A549 (cell line): ENCODE results near the gene KIRREL1. TPM values are rescaled to one million over a fixed set of nuclear protein-coding genes. Genes with fewer than 3 reads are reported as not detected.

Experiments used
- ATAC-seq, 2 experiments: fragments of 200-7000 bp in 1 of 2; fragments of >200 bp in 1 of 2; cut with Nextera tagmentation in 1 of 2; cut with Tn5 transposase in 1 of 2; 3 replicates each; pipeline versions ENCODE4 v1.8.0 to v1.9.1; 2018 to 2020; ENCODE audit warnings: mild to moderate bottlenecking in 1 of 2, moderate library complexity in 1 of 2
- CTCF ChIA-PET: fragments of 300-600 bp; sonication (Branson Sonifier 250); formaldehyde crosslinking; extraction: SDS; loops from one replicate; lab custom pipeline; 2021; ENCODE audit warnings: antibody characterized with exemption, inconsistent platforms; lab: Yijun Ruan, JAX
- POLR2A ChIA-PET: fragments of 350-600 bp; formaldehyde crosslinking; extraction: SDS; loops from one replicate; lab custom pipeline; 2021; ENCODE audit warnings: antibody characterized with exemption, inconsistent platforms; lab: Yijun Ruan, JAX
- DNase-seq, 2 experiments: peaks; one replicate each; pipeline versions ENCODE4 v3.0.0 to v3.0.0-alpha.2; 2011 to 2016; ENCODE audit warnings: low read depth in 1 of 2, low spot score in 1 of 2
- FAIRE-seq: peaks from 2 replicates; lab custom pipeline; 2011; peaks lifted over from hg19 to GRCh38; lab: Jason Lieb, UNC
- H3K27ac ChIP-seq, 2 experiments: fragments of >200 bp; sonication (Bioruptor Twin); formaldehyde crosslinking; 3 replicates each; pipeline ENCODE4 v1.5.1; 2016 to 2017
- H3K4me1 ChIP-seq: fragments of >200 bp; sonication (Bioruptor Twin); formaldehyde crosslinking; 3 replicates; pipeline ENCODE4 v1.6.1; 2016
- H3K4me2 ChIP-seq: fragments of >200 bp; sonication (Bioruptor Twin); formaldehyde crosslinking; 3 replicates; pipeline ENCODE4 v1.6.1; 2016
- H3K4me3 ChIP-seq: fragments of >200 bp; sonication (Bioruptor Twin); formaldehyde crosslinking; 3 replicates; pipeline ENCODE4 v1.5.1; 2016
- H3K9me3 ChIP-seq: fragments of >200 bp; sonication (Bioruptor Twin); formaldehyde crosslinking; 3 replicates; pipeline ENCODE4 v1.6.1; 2016
- CHD2 ChIP-seq: fragments of 150-350 bp; IDR thresholded peaks from 2 replicates; pipeline ENCODE4 v1.6.1; 2014; ENCODE audit warnings: low read length; ENCODE audit not compliant: partially characterized antibody
- E2F6 ChIP-seq: IDR thresholded peaks from 2 replicates; pipeline ENCODE4 v1.6.1; 2012; ENCODE audit warnings: low read depth, borderline replicate concordance
- EHF ChIP-seq: fragments of 250-450 bp; sonication (Bioruptor Pico); IDR thresholded peaks from 2 replicates; pipeline ENCODE4 v1.5.0; 2020; ENCODE audit warnings: mild to moderate bottlenecking
- EHMT2 ChIP-seq: fragments of 200-600 bp; sonication (generic); IDR thresholded peaks from 2 replicates; pipeline ENCODE4 v1.6.1; 2016; ENCODE audit warnings: antibody characterized with exemption, low read depth, mild to moderate bottlenecking, moderate library complexity
- ESRRA ChIP-seq: fragments of 150-350 bp; IDR thresholded peaks from 2 replicates; pipeline ENCODE4 v1.6.1; 2014; ENCODE audit warnings: mild to moderate bottlenecking, low read length, borderline replicate concordance
- FOSB ChIP-seq: fragments of 250-450 bp; sonication (Bioruptor Pico); IDR thresholded peaks from 2 replicates; pipeline ENCODE4 v1.5.0; 2020; ENCODE audit warnings: mild to moderate bottlenecking, moderate library complexity
- FOXS1 ChIP-seq: fragments of 250-450 bp; sonication (Bioruptor Pico); IDR thresholded peaks from 2 replicates; pipeline ENCODE4 v1.5.0; 2020; ENCODE audit warnings: mild to moderate bottlenecking, moderate library complexity
- HDAC2 ChIP-seq: fragments of 200-600 bp; sonication (generic); IDR thresholded peaks from 2 replicates; pipeline ENCODE4 v1.6.1; 2016
- HES2 ChIP-seq: fragments of >200 bp; sonication (Bioruptor Twin); formaldehyde crosslinking; IDR thresholded peaks from 2 replicates; pipeline ENCODE4 v1.6.1; 2016
- HMGXB4 ChIP-seq: fragments of 250-450 bp; sonication (Bioruptor Pico); IDR thresholded peaks from 2 replicates; pipeline ENCODE4 v1.5.0; 2021; ENCODE audit warnings: mild to moderate bottlenecking, moderate library complexity, borderline replicate concordance
- JUN ChIP-seq, 2 experiments: fragments of >200 bp; sonication (Bioruptor Twin); formaldehyde crosslinking; IDR thresholded peaks; 2 replicates in 1 of 2; 3 replicates in 1 of 2; pipeline ENCODE4 v1.6.1; 2016 to 2017
- JUNB ChIP-seq: fragments of >200 bp; sonication (Bioruptor Twin); formaldehyde crosslinking; IDR thresholded peaks from 2 replicates; pipeline ENCODE4 v1.6.1; 2016
- KDM1A ChIP-seq: fragments of 200-600 bp; sonication (generic); IDR thresholded peaks from 2 replicates; pipeline ENCODE4 v1.6.1; 2016; ENCODE audit warnings: low read depth, mild to moderate bottlenecking
- MAZ ChIP-seq: fragments of 150-350 bp; IDR thresholded peaks from 2 replicates; pipeline ENCODE4 v1.6.1; 2014; ENCODE audit warnings: antibody characterized with exemption, low read depth, low read length, borderline replicate concordance
- MYC ChIP-seq: IDR thresholded peaks from 2 replicates; pipeline ENCODE4 v1.6.1; 2012; ENCODE audit warnings: mild to moderate bottlenecking, inconsistent platforms, low read length, improper control_type of control experiment, borderline replicate concordance
- NR3C1 ChIP-seq: fragments of >200 bp; sonication (Bioruptor Twin); formaldehyde crosslinking; IDR thresholded peaks from 3 replicates; pipeline ENCODE4 v1.6.1; 2017
- POLR2A ChIP-seq: IDR thresholded peaks from 2 replicates; pipeline ENCODE4 v1.6.1; 2012; ENCODE audit warnings: mild to moderate bottlenecking, low read length
- RARB ChIP-seq: fragments of 250-450 bp; sonication (Bioruptor Pico); IDR thresholded peaks from 2 replicates; pipeline ENCODE4 v1.8.0; 2021; ENCODE audit warnings: mild to moderate bottlenecking, moderate library complexity
- RCOR1 ChIP-seq: fragments of 150-350 bp; IDR thresholded peaks from 2 replicates; pipeline ENCODE4 v1.6.1; 2014; ENCODE audit warnings: antibody characterized with exemption, low read length, low read depth
- SMC3 ChIP-seq: fragments of >200 bp; sonication (Bioruptor Twin); formaldehyde crosslinking; IDR thresholded peaks from 3 replicates; pipeline ENCODE4 v1.6.1; 2018; ENCODE audit warnings: inconsistent platforms
- SREBF2 ChIP-seq: fragments of 450-650 bp; IDR thresholded peaks from 2 replicates; pipeline ENCODE4 v1.6.1; 2014; ENCODE audit warnings: mild to moderate bottlenecking, moderate library complexity
- TFCP2L1 ChIP-seq: fragments of 250-450 bp; sonication (Bioruptor Pico); IDR thresholded peaks from 2 replicates; pipeline ENCODE4 v1.5.0; 2021; ENCODE audit warnings: mild to moderate bottlenecking
- ZC3H11A ChIP-seq: fragments of 450-650 bp; IDR thresholded peaks from 2 replicates; pipeline ENCODE4 v1.6.1; 2014; ENCODE audit warnings: antibody characterized with exemption, mild to moderate bottlenecking
- ZFP36 ChIP-seq: fragments of 450-650 bp; IDR thresholded peaks from 2 replicates; pipeline ENCODE4 v1.6.1; 2014; ENCODE audit warnings: borderline replicate concordance; ENCODE audit not compliant: partially characterized antibody
- WGBS: methylation state at CpG from one replicate; pipeline ENCODE4 v1.1.6; 2017; ENCODE audit errors: missing lambda C conversion rate; 5-methylcytosine and 5-hydroxymethylcytosine counted together
- polyA plus RNA-seq, 4 experiments: library from polyadenylated mRNA; depleted of rRNA in 3 of 4; stranded (reverse); fragments of >200 nt; fragmentation: RNase III in 1 of 4; extraction: RNeasy Plus Mini Kit Qiagen cat#74134 plus additional on column Dnase treatment in 1 of 4; gene quantifications; 2 replicates in 3 of 4; 3 replicates in 1 of 4; pipeline ENCODE4 v1.2.3, GENCODE V29; 2011 to 2017

KIRREL1 gene
- polyA plus RNA-seq, 2 of the 4 experiments (the other 2 are of a cell fraction): 18.7 to 41.3 TPM

- H3K27ac ChIP-seq: no peak overlapping the region
- H3K4me2 ChIP-seq: no peak overlapping the region
- H3K9me3 ChIP-seq: no peaks in the 10 kb centered on the region
- H3K4me3 ChIP-seq: no peak overlapping the region
- no peak for ATAC-seq
- no peak for DNase-seq
- CTCF ChIA-PET: interaction anchor here (0.7 to 42.7 kb wide), 8 partner anchors 10 to 131 kb away, joined by 3 to 2212 read pairs (median 41); partner anchors contain the start of gene KIRREL1
- POLR2A ChIA-PET: no interaction called here
- H3K4me1 ChIP-seq: no peaks in the 10 kb centered on the region
- TF ChIP-seq EHMT2 (no peak), NR3C1 (no peak), TFCP2L1 (CRISPR knock-in tag) (no peak), E2F6 (no peak), RARB (CRISPR knock-in tag) (no peak), HMGXB4 (CRISPR knock-in tag) (no peak), FOXS1 (CRISPR knock-in tag) (no peak), KDM1A (no peak), ZC3H11A (no peak), MAZ (no peak), ESRRA (no peak)
- WGBS: 46% methylated on average over 2 of the region's 2 CpGs
- FAIRE-seq: no peak
Measured at GRCh38 chr1:157982136-157982535, 11.3 kb upstream of the KIRREL1 start.

- POLR2A ChIA-PET: no interaction called here
- no peak overlapping the region for H3K4me2 ChIP-seq
- FAIRE-seq: no peak
- TF ChIP-seq SREBF2 (no peak), HES2 (no peak), RCOR1 (no peak), SMC3 (no peak), ZFP36 (no peak), EHF (CRISPR knock-in tag) (no peak), POLR2A (no peak), ESRRA (no peak), JUNB (no peak), HDAC2 (no peak), NR3C1 (no peak)
- CTCF ChIA-PET: interaction anchor here (1.1 to 42.7 kb wide), 7 partner anchors 8 to 129 kb away, joined by 3 to 2212 read pairs (median 48); partner anchors contain the start of gene KIRREL1
- no peak for DNase-seq
- H3K9me3 ChIP-seq: no peaks in the 10 kb centered on the region
- no peak overlapping the region for H3K4me3 ChIP-seq
- H3K27ac ChIP-seq: no peak overlapping the region
- ATAC-seq: no peak
- WGBS: 58% methylated on average over 2 of the region's 2 CpGs
- no peaks in the 10 kb centered on the region for H3K4me1 ChIP-seq
Measured at GRCh38 chr1:157983787-157984186, 9.7 kb upstream of the KIRREL1 start.

- H3K4me2 ChIP-seq: no peak overlapping the region
- DNase-seq (no peak), FAIRE-seq (no peak), ATAC-seq (no peak)
- WGBS: 46% methylated on average over 7 of the region's 7 CpGs
- POLR2A ChIA-PET: no interaction called here
- CTCF ChIA-PET: interaction anchor here (1.1 to 42.7 kb wide), 6 partner anchors 7 to 129 kb away, joined by 3 to 2212 read pairs (median 54); partner anchors contain the start of gene KIRREL1
- no peak overlapping the region for H3K4me3 ChIP-seq
- H3K4me1 ChIP-seq: no peaks in the 10 kb centered on the region
- TF ChIP-seq FOSB (no peak), ESRRA (no peak), MYC (no peak), CHD2 (no peak), JUN (IDR thresholded peaks at IDR 0.05) (no peak), NR3C1 (no peak)
- H3K27ac ChIP-seq: no peak overlapping the region
- no peaks in the 10 kb centered on the region for H3K9me3 ChIP-seq
Measured at GRCh38 chr1:157984469-157984868, 9.0 kb upstream of the KIRREL1 start.
